CD14-positive monocyte (primary cell): ENCODE data around the gene TMEM187. TPM values are rescaled to one million over a fixed set of nuclear protein-coding genes. Genes with fewer than 3 reads are reported as not detected.

Experiments used
- DNase-seq, 3 donors: peaks; one replicate each; pipeline ENCODE4 v3.0.0-alpha.2; 2011 to 2022
- H2AFZ ChIP-seq: 2 replicates; pipeline ENCODE4 v1.6.0; 2012; ENCODE audit warnings: mild to moderate bottlenecking, low read depth, low read length, inconsistent platforms; ENCODE audit not compliant: insufficient read depth, poor library complexity, severe bottlenecking
- H3K27ac ChIP-seq, 2 donors: 1 replicate in 1 of 2; 2 replicates in 1 of 2; pipeline ENCODE4 v1.5.1; 2012 to 2013; ENCODE audit warnings: low read length in 2 of 2, control low read depth in 1 of 2, inconsistent platforms in 1 of 2, low read depth in 1 of 2, mild to moderate bottlenecking in 1 of 2
- H3K27me3 ChIP-seq, 2 donors: one replicate each; pipeline versions ENCODE4 v1.6.0 to v1.6.1; 2011 to 2013; ENCODE audit warnings: low read length in 2 of 2; ENCODE audit not compliant: control insufficient read depth in 2 of 2, insufficient read depth in 2 of 2
- H3K36me3 ChIP-seq, 2 donors: replicated peaks in 1 of 2; 1 replicate in 1 of 2; 2 replicates in 1 of 2; pipeline versions ENCODE4 v1.5.1 to v1.6.1; 2012 to 2013; ENCODE audit warnings: low read length in 2 of 2, control low read depth in 1 of 2, inconsistent platforms in 1 of 2, mild to moderate bottlenecking in 1 of 2; ENCODE audit not compliant: insufficient read depth in 2 of 2, control insufficient read depth in 1 of 2
- H3K4me1 ChIP-seq, 2 donors: 1 replicate in 1 of 2; 2 replicates in 1 of 2; pipeline versions ENCODE4 v1.5.1 to v1.6.1; 2012 to 2013; ENCODE audit warnings: low read length in 2 of 2, control low read depth in 1 of 2, inconsistent platforms in 1 of 2, mild to moderate bottlenecking in 1 of 2, moderate library complexity in 1 of 2; ENCODE audit not compliant: insufficient read depth in 2 of 2, control insufficient read depth in 1 of 2
- H3K4me2 ChIP-seq: replicated peaks from 2 replicates; pipeline ENCODE3; 2012; ENCODE audit warnings: low read length, moderate library complexity, mild to moderate bottlenecking; ENCODE audit not compliant: poor library complexity, severe bottlenecking; ENCODE audit errors: extremely low read depth
- H3K4me3 ChIP-seq, 3 experiments: fragments of 200-600 bp in 1 of 3; sonication (generic) in 1 of 3; replicated peaks in 1 of 3; 1 replicate in 2 of 3; 2 replicates in 1 of 3; pipeline ENCODE4 v1.5.1; 2011 to 2013; ENCODE audit warnings: low read length in 3 of 3, mild to moderate bottlenecking in 3 of 3, control low read depth in 2 of 3, low read depth in 2 of 3, inconsistent platforms in 1 of 3, moderate library complexity in 1 of 3
- H3K79me2 ChIP-seq: 2 replicates; pipeline ENCODE4 v1.6.0; 2012; ENCODE audit warnings: mild to moderate bottlenecking, control low read depth, inconsistent platforms, low read length, moderate library complexity; ENCODE audit not compliant: insufficient read depth
- H3K9ac ChIP-seq: 2 replicates; pipeline ENCODE4 v1.6.0; 2017; ENCODE audit warnings: low read length, mild to moderate bottlenecking; ENCODE audit not compliant: insufficient read depth, poor library complexity, severe bottlenecking
- H3K9me3 ChIP-seq, 2 donors: replicated peaks in 1 of 2; 1 replicate in 1 of 2; 2 replicates in 1 of 2; pipeline versions ENCODE4 v1.5.1 to v1.6.1; 2012 to 2013; ENCODE audit warnings: low read length in 2 of 2, control low read depth in 1 of 2; ENCODE audit not compliant: control insufficient read depth in 1 of 2, insufficient read depth in 1 of 2
- H4K20me1 ChIP-seq: 2 replicates; pipeline ENCODE4 v1.6.0; 2012; ENCODE audit warnings: mild to moderate bottlenecking, low read length, control low read depth, moderate library complexity; ENCODE audit not compliant: insufficient read depth
- H3K27ac Mint-ChIP-seq, 7 donors: one replicate each; pipeline ENCODE4 v1.8.0; 2020; ENCODE audit warnings: mild to moderate bottlenecking in 7 of 7, mixed read lengths in 7 of 7, moderate library complexity in 6 of 7, inconsistent platforms in 2 of 7
- H3K27me3 Mint-ChIP-seq, 3 donors: one replicate each; pipeline ENCODE4 v1.8.0; 2021 to 2022; ENCODE audit warnings: low read depth in 3 of 3, mild to moderate bottlenecking in 3 of 3, mixed read lengths in 3 of 3, moderate library complexity in 3 of 3, inconsistent platforms in 1 of 3
- H3K36me3 Mint-ChIP-seq, 2 donors: one replicate each; pipeline ENCODE4 v1.8.0; 2020; ENCODE audit warnings: mixed read lengths in 2 of 2, inconsistent platforms in 1 of 2, mild to moderate bottlenecking in 1 of 2
- H3K4me1 Mint-ChIP-seq: one replicate; pipeline ENCODE4 v1.8.0; 2020; ENCODE audit warnings: mild to moderate bottlenecking, mixed read lengths
- H3K4me3 Mint-ChIP-seq, 2 donors: one replicate each; pipeline ENCODE4 v1.8.0; 2020; ENCODE audit warnings: mild to moderate bottlenecking in 2 of 2, mixed read lengths in 2 of 2, moderate library complexity in 1 of 2
- H3K9me3 Mint-ChIP-seq, 7 donors: one replicate each; pipeline ENCODE4 v1.8.0; 2020 to 2022; ENCODE audit warnings: mixed read lengths in 7 of 7, mild to moderate bottlenecking in 6 of 7, moderate library complexity in 6 of 7, inconsistent platforms in 2 of 7
- CTCF ChIP-seq: fragments of 200-600 bp; IDR thresholded peaks from one replicate; pipeline ENCODE4 v1.8.0; 2022; ENCODE audit warnings: antibody characterized with exemption, mild to moderate bottlenecking
- WGBS: methylation state at CpG from one replicate; pipeline ENCODE4 v1.1.5; 2013; ENCODE audit warnings: missing lambda C conversion rate; ENCODE audit not compliant: insufficient coverage; 5-methylcytosine and 5-hydroxymethylcytosine counted together
- intact Hi-C, 2 donors: fragments of 100-400 bp; cut with micrococcal nuclease; formaldehyde crosslinking; loops; one replicate each; pipeline versions ENCODE4 v1.15.0 to v1.15.1; 2023
- polyA plus RNA-seq, 3 donors: library from polyadenylated mRNA; depleted of rRNA in 1 of 3; unstranded in 2 of 3; stranded (reverse) in 1 of 3; fragments of 300-500 nt in 2 of 3; fragments of >200 nt in 1 of 3; fragmentation: Illumina TruSeq in 2 of 3; gene quantifications; 1 replicate in 2 of 3; 2 replicates in 1 of 3; pipeline ENCODE4 v1.2.3, GENCODE V29; 2012 to 2021

Gene TMEM187
- polyA plus RNA-seq, 3 donors: 2.8 to 10.3 (median 4.9) TPM

GRCh38 chrX:153983321-153983801 is 10.8 kb downstream of the TMEM187 start:
- no peak for TF ChIP-seq CTCF
- Histone ChIP-seq H3K4me1 (peaks cover 58 to 61% of the 10 kb centered on the region in 2 donors), H3K36me3 (no peaks in the 10 kb centered on the region), H3K9me3 (no peaks in the 10 kb centered on the region), H3K9ac (peak overlapping the region; percentile 45), H2AFZ (no peak overlapping the region), H3K4me2 (no peak overlapping the region), H3K4me3 (no peak overlapping the region), H4K20me1 (peaks cover 24% of the 10 kb centered on the region), H3K27ac (peak overlapping the region; percentile 88 to 92), H3K79me2 (no peaks in the 10 kb centered on the region), H3K27me3 (no peaks in the 10 kb centered on the region)
- H3K27ac Mint-ChIP-seq: peak overlapping the region; percentile 89 to 99 (median 96)
- 5% methylated on average over 5 of the region's 12 CpGs for WGBS
- peaks cover 0 to 69% (median 2%) of the 10 kb centered on the region in 3 donors for H3K27me3 Mint-ChIP-seq
- peaks cover 5 to 6% of the 10 kb centered on the region in 2 donors for H3K36me3 Mint-ChIP-seq
- intact Hi-C loops: no loop called here
- H3K4me1 Mint-ChIP-seq: peaks cover 55% of the 10 kb centered on the region
- peak; percentile 85 to 96 (median 92) for DNase-seq
- peak overlapping the region in 1 of 2 donors; percentile 47 for H3K4me3 Mint-ChIP-seq
- H3K9me3 Mint-ChIP-seq: peaks cover 0 to 22% (median 0%) of the 10 kb centered on the region in 7 donors

DNA sequence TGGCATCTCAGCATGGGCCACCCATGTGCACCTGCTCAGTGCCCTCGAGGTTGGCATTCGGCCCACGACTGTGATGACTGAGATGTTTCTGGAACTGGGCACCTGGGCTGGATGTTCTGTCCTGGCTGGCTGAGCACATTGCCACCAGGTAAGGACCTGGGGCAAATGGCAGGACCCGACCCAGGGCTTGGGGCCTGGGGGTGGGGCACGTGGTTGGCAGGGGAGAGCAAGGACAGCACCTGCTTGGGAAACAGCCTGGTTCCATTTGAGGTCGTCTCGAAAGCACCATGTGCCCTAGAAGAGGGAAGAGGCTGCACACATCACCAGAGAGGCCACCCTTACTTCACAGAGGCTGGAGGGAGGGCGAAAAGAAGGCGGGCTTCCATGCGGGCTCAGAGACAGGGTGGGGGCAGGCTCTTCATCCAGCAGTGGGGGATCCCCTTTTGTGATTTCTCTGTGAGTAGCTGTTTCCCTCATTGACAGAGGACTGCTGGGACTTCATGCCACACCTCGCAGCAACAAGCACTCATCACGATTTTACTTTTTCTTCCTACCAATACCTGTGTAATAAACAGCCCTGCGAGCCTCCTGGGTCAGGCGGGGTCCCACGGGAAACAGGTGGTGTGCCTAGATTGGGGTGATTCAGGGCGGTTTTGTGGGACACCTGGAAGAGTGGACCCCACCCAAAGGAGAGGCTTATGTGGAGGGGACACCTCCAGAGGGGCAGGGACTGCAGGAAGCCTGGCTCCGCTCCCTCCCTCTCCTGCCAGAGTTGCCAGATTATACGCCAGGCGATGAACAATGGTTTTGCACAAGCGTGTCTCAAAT is 12.0 kb downstream of the TMEM187 start:
- Histone ChIP-seq H3K79me2 (no peaks in the 10 kb centered on the region), H3K9me3 (no peaks in the 10 kb centered on the region), H3K27me3 (no peaks in the 10 kb centered on the region), H3K9ac (peak overlapping the region; percentile 45), H3K4me1 (peaks cover 58 to 61% of the 10 kb centered on the region in 2 donors), H2AFZ (no peak overlapping the region), H3K27ac (peak overlapping the region; percentile 88 to 92), H3K4me3 (peak overlapping the region in 1 of 3 experiments; percentile 32), H3K36me3 (no peaks in the 10 kb centered on the region), H3K4me2 (peak overlapping the region; percentile 29), H4K20me1 (peaks cover 24% of the 10 kb centered on the region)
- intact Hi-C loops: no loop called here
- TF ChIP-seq CTCF: no peak
- Mint-ChIP-seq H3K36me3 (peaks cover 5 to 6% of the 10 kb centered on the region in 2 donors), H3K27me3 (peaks cover 0 to 70% (median 2%) of the 10 kb centered on the region in 3 donors), H3K4me3 (peak overlapping the region; percentile 27 to 73), H3K9me3 (peaks cover 0 to 17% (median 0%) of the 10 kb centered on the region in 7 donors), H3K27ac (peak overlapping the region; percentile 89 to 99 (median 96)), H3K4me1 (peaks cover 55% of the 10 kb centered on the region)
- DNase-seq: peak in 2 of 3 donors; percentile 61 to 62
- WGBS: 82% methylated on average over 4 of the region's 20 CpGs
